Ureter (tissue), 1 donor: ENCODE measurements around the gene ARMH3. TPM values are rescaled to one million over a fixed set of nuclear protein-coding genes. Genes with fewer than 3 reads are reported as not detected.
A peak's percentile ranks its signal among the peaks of the same experiment; 100 is the strongest.
"Not testable (repeated sequence)": the region's sequence is repeated elsewhere in the genome, so short reads cannot be mapped to it uniquely, and the experiment has no call there.

Source experiments
- DNase-seq: peaks from one replicate; pipeline ENCODE4 v3.0.0-alpha.2; 2020; ENCODE audit warnings: low spot score
- total RNA-seq: library from RNA; stranded (reverse); gene quantifications from one replicate; pipeline ENCODE4 v1.2.4, GENCODE V29; 2023
- donor health status: DM: yes; HTN: yes; CAD: no.

The ARMH3 gene
- total RNA-seq, 1 donor from 2014 or later: 26.5 TPM

DNA sequence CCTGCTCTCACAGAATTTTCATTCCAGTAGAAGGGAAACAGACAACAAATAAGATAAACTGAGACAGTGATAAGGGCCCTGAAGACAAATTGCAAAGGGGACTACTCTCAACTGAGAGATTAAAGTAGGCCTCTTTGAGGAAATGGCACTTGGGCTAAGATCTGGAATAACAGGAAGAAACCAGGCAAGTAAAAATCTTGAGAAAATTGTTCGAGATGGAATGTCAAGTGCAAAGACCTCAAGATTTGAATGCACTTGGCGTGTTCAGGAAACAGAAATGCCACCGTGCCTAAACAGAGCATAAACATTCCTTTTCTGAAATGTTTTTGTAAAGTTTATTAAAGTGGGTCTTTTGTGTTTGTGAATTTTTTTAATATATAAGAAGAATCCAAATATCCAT lies 10.7 kb downstream of the ARMH3 start:
- DNase-seq: no peak

DNA sequence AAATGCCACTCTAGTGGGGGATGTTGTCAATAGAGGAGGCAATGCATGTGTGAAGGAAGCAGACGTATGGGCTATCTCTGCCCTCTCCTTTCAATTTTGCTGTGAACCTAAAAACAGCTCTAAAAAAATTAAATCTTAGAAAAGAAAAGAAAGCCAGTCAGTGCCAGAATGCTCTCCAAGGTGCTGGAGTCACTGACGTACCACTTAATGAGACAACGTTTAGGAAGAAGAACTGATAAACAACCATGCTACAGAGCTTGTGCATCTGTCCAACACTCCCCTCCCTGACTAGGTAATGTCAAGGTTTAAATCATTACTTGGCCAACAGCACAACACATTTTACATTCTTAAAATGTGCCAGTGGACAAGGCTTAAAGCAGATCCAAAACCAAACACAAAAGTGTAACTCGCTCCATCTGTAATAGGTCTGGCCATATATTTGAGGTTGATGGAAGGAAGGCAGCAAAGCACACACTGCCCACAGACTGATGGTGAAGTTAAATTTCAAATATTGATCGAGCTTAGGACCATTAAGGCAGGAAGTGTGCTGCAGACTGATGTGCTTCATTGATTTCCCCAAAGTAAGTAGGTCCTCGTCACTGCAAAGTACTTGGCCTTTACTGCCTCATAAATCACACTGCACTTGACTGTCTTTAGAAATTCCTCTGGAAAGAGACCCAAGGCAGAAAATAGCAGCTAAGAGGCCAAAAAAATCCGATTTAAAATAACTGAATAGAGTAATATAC lies 15.5 kb downstream of the ARMH3 start:
- DNase-seq: no peak

DNA sequence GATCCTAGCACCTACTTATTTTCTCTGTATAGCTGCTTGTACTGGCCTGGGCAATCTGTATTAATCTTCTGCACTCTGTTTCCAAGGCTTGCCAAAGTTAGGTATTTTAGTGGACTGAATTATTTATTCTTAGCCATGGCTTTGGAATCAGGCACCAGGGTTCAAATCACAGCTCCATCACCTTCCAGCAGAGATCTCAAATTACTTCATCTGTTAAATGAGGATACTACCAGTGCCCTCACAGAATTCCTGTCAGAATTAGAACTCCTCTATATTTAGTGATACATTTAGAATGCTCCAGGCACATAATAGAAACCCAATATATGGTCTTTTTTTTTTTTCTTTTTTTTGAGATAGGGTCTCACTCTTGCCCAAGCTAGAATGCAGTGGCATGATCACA lies 17.6 kb downstream of the ARMH3 start:
- no peak for DNase-seq

DNA sequence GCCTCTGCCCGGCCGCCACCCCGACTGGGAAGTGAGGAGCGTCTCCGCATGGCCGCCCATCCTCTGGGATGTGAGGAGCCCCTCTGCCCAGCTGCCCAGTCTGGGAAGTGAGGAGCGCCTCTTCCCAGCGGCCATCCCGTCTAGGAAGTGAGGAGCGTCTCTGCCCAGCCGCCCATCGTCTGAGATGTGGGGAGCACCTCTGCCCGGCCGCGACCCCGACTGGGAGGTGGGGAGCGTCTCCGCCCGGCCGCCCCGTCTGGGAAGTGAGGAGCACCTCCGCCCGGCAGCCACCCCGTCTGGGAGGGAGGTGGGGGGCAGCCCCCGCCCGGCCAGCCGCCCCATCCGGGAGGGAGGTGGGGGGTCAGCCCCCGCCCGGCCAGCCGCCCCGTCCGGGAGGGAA lies 20.2 kb downstream of the ARMH3 start:
- DNase-seq: not testable (repeated sequence)

DNA sequence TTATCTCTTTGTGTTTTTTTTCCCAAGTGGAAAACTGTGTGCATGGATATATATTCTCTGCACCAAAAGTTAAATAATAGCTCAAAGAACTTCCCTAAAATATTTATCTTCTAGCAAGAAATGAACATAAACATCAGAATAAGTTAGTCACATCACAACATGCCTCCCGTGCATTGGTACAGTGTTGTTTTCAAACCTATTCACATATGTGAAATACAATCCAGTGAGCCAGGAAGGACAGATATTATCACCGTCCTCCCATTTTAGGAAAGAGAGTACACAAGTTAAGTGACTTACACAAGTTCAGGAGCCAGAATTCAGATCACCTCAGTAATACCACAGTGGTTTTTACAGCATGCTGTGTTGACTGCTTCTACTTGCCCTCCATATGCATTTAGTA lies 22.2 kb downstream of the ARMH3 start:
- no peak for DNase-seq

DNA sequence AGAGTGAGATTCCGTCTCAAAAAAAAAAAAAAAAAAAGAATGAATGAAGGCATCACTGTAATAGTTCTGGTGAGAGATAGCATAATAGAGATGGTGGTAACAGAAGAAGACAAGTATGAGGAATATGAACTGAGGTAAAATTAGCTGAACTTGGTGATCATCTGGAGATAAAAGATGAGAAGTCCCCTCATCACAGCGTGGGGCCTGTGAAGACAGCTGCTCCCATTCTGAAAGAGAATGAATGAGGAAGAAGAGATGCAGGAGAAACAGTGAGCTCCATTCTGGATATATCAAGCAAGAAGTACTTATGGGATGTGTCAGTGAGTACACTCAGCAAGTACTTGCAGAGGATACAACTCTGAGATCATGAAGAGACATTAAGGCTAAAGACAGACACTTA lies 28.7 kb downstream of the ARMH3 start:
- DNase-seq: no peak

DNA sequence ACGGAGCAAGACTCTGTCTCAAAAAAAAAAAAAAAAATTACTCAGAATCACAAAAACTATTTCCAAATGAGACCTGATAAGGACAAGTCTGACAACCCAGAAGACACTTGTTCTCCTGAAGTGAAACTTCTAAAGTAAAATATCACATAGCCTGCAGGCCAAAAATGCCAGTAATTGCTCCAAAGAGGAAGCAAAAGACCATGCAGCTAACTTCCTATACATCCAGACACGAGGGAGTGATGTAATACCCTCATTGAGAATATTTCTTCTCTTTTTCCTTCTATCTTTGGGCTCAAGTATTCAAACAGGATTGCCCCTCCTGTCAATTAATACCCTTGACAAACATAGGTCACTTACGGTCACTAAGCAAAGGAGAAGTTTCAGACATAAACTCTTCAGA lies 31.2 kb downstream of the ARMH3 start:
- DNase-seq: no peak

DNA sequence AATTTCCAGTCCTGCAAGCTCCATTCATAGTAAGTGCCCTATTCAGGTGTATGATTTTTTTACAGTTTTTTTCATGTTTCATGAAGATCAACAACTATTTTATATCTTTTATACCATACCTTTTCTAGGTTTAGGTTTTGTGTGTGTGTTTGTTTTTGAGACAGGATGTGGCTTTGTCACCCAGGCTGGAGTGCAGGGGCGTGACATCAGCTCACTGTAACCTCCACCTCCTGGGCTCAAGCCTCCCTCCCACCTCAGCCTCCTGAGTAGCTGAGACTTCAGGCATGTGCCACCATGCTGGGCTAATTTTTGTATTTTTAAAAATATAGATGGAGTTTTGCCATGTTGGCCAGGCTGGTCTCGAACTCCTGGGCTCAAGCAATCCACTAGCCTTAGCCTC lies 35.0 kb downstream of the ARMH3 start:
- no peak for DNase-seq

DNA sequence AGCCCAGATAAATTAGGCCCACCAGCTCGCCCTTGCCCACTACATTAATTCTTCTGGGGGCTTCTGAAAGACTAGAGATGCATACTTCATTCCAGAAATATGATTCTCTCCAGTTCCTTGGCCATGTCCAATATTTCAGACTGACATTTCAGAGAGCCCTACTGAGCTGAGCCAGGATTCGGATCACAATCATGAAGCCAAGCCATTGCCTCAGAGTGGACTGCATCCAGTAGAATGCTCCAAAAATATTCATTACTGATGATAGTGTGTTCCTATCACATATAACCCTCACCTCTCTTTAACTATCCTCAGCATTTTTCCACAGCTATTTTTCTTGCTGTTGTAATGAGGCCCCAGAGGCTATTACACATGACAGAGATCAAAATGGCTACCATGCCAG lies 38.7 kb downstream of the ARMH3 start:
- no peak for DNase-seq

DNA sequence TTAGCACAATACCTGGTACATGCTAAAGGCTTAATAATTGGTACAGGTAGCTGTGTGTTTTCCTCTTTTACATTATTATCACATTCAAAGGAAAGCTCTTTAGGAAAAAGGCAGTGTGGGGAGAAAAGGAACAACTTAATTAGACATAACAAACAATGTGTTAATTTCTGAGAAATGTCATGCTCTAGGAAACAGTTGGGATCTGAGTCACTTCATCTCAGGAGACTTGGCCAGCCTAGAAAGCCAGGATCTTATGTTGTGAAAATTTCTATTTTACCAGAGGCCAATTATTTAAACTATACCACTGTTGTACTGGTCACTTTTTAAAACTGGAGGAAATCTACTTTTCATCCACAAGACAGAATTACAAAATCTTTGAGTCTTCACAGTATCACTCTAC lies 39.6 kb downstream of the ARMH3 start:
- no peak for DNase-seq

DNA sequence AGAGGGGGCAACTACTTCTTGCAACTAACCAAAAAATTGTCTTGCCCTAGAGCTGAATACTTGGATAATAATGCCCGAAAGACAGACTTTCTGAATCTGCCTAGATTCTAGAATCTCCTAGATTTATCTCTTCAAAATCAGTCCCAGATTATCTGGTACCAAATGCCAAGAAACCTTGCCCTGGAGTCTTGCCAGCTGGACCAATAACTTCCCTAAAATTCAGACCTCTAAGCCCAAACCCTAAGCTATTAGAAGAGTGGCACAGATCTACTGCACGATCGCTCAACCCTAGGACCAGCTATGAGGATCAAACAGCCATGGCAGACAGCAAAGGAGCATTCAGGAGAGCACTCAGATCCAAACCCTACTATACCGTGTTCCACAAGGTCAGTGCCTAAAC lies 45.0 kb downstream of the ARMH3 start:
- DNase-seq: no peak

DNA sequence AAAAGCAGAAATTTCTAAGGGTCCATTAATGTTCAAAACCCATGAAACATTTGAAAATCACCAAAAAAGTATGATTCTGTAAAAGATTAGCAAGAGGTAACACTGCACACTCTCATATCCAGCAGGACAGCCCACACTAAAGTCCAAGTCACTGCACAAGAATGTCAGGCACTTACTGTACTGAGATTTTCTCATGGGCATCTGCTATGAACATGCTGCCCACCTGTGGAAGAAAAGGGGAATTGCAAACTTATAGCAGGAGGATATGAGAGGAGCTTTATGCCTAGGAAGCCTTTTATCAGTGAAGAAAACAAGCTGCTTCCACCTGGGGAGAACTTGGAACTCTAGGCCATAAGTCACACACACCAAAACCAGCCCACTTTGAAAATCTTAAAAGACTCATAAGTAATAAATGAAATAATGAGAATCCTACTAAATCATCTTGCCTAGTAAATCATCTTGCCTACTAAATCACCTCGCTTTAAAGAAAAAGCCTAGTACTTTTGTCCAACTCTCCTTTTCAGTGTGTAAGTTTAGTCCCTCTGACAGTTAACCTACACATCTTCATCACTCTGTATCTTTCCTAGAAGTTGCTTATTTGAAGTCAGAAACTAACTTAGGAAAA lies 46.1 kb downstream of the ARMH3 start:
- peak; percentile 56 for DNase-seq

DNA sequence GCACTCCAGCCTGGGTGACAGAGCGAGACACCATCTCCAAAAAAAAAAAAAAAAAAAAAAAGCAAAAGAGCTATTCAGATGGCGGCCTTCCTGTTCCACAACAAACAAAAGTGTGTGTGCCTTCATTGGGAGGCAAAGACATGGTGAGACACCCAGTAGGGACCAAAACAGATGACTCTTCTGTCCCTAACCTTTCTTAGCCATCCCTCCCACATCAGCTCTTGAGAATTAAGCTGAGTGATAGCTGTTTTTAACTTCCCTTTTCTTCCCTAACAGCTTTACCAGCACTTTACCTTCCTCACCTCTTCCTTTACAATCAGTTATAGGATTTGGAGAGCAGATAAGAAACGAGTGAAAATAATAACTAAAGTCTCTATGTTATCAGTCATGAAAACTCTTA lies 48.2 kb downstream of the ARMH3 start:
- no peak for DNase-seq

DNA sequence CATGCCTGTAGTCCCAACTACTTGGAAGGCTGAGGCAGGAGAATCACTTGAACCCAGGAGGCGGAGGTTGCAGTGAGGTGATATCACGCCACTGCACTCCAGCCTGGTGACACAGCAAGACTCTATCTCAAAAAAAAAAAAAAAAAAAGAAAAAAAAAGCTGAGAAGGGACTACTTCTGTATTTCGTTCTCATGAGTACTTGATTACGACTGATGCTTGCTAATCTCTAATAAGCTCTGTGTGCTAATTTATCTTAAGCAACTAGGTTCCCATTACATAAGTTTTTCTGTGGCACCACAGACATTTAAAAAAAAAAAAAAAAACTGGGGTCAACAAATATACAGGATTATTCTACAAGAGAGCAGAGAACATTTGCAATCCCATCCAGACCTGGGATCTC lies 48.9 kb downstream of the ARMH3 start:
- DNase-seq: not testable (repeated sequence)

DNA sequence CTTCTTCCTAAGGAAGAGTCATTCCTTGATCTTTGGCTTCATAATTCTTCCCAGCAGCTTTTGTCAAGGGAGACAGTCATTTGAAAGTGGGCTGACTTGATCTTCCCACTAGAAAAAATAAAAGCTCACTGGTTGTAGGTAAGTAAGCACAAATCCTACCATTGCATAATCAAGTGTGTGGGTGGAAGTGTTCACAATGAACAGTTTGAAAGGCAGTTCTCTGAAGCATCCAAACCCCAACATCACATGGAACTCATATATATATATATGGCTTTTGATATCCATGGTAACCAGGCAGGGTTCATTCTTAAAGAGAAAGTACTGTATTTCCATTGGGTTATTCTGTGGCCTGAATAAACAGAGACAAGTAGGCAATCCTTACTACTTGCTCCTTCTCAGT lies 51.6 kb downstream of the ARMH3 start:
- DNase-seq: no peak

DNA sequence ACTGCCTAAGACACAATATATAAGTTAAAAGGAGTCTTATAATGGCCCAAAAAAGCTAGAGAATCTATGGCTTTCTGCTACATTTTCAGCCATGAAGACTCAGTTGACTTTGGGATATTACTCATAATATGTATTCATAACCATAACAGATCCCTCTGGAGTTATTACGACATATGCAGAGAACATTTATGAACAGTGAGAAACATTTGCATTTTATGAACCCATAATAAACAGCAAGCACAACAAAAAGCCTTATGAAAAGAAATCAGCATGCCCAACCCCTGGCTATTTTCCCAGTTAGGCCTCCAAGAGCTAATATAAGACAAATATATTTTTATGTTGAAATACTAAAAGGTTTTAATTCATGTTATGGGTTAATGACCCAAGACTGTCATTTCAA lies 52.4 kb downstream of the ARMH3 start:
- DNase-seq: no peak

DNA sequence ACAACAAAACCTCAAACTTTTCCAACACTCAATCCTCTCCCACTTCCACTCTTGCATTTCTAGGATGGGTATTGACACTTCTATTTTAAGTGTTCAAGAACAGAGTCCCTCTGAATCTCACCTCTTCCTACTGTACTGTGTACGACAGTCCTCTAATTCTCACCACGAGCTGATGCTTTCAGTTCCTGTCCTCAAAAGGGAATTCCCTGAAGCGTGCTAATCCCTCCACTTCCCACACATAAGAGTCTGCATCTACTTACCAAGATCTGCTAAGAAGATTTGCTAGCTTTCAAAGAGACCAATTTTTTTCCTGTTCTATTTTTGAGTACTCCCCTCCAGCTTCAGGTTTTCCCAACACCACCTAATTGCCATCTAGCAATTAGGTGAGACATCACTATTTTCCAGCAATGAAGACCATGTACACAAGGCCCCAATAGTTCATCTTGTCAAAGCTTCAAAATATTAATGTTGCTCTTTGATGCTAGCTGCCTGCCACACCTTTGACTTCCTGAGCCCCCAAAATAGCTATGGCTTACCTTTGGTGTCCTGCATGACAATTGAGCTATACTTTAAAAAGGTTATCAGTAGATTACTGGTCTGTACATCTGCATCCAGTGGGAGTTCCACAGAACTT lies 54.4 kb downstream of the ARMH3 start:
- no peak for DNase-seq

DNA sequence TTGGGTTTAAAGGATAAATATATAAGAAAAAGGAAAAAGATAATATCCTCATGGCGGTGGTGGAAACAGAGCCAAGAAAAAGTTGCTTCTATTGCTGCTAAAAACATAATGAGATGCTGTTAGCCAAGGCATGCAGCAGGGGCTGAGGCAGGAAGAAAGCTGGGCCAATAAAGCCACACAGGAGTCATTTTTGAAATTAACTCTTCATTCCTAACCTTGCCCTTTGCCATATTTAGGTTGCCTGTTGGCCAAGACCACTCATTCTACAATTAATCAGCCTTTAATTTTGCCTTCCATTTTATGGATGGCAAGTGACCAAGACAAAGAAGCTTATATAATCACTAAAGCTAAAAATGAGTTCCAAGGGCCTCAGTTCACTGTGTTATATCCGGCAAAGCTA lies 58.2 kb downstream of the ARMH3 start:
- no peak for DNase-seq

DNA sequence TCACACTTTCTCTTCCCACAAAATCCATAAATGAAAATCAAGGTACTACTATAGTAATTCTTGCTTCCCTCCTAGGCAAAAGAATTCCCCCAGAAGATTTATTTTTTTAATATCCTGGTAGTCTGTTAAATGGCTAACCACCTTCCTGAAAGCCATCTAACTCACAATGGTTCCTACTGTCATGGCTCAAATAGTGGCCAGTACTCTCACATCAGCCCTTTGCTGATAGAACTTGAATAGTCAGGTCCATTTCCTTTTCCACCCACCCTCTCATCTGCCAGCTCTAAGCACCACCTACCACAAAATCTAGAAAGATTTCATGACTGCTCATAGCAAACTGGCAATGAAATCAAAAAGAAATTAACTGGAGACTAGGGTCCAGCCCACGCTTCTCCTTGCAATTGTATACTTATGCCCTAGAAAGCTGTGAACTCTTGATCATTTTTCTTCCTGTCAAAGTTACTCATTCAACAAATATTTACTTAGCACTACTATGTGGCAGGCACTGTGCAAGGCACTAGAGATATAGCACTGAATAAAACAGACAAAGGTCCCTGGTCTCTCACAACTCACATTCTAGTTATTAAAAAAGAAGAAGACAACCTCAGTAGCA lies 60.4 kb downstream of the ARMH3 start:
- no peak for DNase-seq

DNA sequence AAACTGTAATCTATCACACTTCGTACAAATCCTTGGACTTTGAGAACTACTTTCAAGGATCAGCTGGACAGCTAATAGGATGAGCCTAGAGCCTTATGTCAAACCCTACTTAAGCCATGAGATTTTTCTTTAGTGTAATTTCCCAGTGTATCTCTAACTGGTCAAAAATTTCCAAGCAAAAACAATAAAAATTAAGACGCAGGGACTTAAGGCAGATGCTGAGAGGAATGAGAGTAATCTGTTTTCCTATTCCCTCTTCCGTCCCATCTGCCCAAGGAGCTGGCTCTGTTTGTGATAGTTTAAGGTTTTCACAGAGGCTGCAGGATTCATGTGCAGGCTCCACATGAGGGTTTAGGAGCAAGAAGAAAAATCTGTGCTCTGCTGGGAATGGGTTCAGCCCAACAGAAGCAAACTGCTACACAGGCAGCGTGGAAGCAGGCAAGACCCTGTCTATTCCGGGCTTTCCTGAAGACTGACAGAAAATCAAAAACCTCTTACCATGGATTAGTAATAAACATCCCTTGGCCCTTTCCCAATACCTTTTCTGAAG lies 62.2 kb downstream of the ARMH3 start:
- DNase-seq: no peak

DNA sequence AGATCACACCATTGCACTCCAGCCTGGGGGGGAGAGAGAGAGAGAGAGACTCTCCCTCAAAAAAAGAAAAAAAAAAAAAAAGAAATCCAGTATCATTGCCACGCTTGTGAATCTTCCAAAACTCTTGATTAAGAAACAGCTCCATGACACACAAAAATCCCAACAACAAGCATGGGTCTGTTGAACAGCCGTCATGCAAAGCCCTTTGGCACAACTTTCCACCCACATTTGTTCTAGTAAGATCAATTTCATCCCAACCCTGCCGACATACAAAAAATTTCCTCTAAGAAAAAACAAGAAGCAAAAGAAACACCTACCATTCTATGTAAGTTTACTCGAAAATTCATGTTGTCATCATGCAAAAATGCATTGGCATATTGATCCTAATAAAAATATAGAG lies 62.8 kb downstream of the ARMH3 start:
- no peak for DNase-seq

DNA sequence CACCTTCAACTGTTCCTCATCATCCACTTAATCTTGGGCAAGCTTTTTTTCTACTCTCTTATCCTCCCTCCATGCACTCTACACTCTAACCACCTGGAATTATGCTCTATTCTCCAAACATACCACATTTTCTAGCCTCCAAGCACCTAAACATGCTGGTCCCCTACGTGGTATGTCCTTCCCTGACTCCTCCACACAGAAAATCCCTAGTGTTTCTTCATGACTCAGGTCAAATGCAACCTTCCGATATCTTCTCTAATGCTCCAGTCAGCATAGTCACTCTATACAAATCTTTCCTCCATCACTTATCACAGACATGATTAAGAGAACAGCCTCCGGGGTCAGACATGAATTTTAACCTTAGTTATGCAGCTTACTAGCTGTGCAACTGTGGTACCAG lies 68.8 kb downstream of the ARMH3 start:
- no peak for DNase-seq

DNA sequence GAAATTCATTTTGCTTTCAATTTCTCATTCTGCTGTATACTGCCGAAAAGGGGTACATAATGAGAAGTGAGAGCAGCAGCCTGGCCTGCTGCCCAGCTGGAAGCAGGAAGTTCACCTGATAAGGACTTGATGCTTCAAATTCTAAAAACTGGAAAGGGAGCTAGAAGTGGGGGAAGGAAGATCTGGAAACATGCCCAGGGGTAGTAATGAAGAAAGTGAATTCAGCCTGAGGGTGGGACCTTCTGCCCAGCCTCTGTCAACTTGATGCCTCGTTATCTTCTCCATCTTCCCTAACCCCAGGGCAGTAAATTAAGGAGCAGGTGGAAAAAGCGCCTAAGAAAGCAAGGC lies 69.4 kb downstream of the ARMH3 start:
- no peak for DNase-seq
